ENCODE measurements around the gene ANKRD62.

The ANKRD62 gene

DNA sequence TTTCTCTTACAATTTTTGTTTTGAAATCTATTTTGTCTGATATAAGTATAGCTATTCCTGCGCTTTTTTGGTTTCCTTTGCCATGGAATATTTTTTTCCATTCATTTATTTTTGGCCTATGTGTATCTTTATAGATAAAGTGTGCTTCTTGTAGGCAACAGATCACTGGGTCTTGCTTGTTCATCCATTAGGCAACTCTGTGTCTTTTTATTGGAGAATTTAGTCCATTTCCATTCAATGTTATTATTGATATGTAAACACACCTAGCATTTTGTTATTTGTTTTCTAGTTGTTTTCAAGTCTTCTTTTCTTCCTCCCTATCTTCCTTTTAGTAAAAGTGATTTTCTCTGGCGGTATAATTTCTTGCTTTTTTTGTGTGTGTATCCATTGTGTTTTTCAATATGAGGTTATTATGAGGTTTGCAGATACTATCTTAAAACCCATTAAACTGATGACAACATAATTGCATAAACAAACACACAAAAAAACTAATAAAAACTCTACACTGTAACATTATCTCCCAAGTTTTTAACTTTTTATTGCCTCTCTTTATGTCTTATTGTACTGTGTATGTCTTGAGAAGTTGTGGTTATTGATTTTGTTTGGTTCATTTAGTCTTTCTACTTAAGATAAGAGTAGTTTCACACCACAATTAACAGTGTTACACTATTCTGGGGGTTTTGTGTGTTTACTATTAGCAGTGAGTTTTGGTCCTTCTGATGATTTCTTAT, 71.6 kb downstream of the ANKRD62 start:
- no peaks in the 10 kb centered on the region for H4K20me1 ChIP-seq
- no peaks in the 10 kb centered on the region for H3K36me3 ChIP-seq
- no peak overlapping the region for H3K9ac ChIP-seq
- 0 out of 2 replicates have a peak, but pooled peaks cover 7% of the 10 kb centered on the region for H3K9me3 ChIP-seq
- TF ChIP-seq Cebpa-rat (IDR thresholded peaks at IDR 0.05) = no peak
- H3K27ac ChIP-seq = no peak overlapping the region
- H3K4me3 ChIP-seq = no peak overlapping the region
- no peak overlapping the region for H3K4me2 ChIP-seq
- no peaks in the 10 kb centered on the region for H3K4me1 ChIP-seq
- no peaks in the 10 kb centered on the region for H3K27me3 ChIP-seq
